GM10266 (cell line): Measurements from ENCODE around the gene BPTF.

ENCODE experiments used
- DNase-seq: peaks from one replicate; pipeline ENCODE4 v3.0.0; 2012; ENCODE audit errors: extremely low spot score
- CTCF ChIP-seq: IDR thresholded peaks from 2 replicates; pipeline ENCODE4 v1.5.1; 2012; ENCODE audit warnings: mild to moderate bottlenecking, low read depth; ENCODE audit not compliant: control insufficient read depth, insufficient read depth; ENCODE audit errors: missing control alignments

BPTF gene

GRCh38 chr17:67834634-67835033 lies 9.3 kb downstream of the BPTF start:
- no peak for DNase-seq
- no peak for TF ChIP-seq CTCF

- DNase-seq: no peak
- TF ChIP-seq CTCF: no peak
Measured at GRCh38 chr17:67836205-67836987, 11.1 kb downstream of the BPTF start.

- no peak for TF ChIP-seq CTCF
- DNase-seq: no peak
Measured at GRCh38 chr17:67837965-67838364, 12.7 kb downstream of the BPTF start.

- TF ChIP-seq CTCF: no peak
- DNase-seq: no peak
Measured at GRCh38 chr17:67838538-67838937, 13.2 kb downstream of the BPTF start.

GRCh38 chr17:67841992-67842391 lies 16.7 kb downstream of the BPTF start:
- no peak for TF ChIP-seq CTCF
- DNase-seq: no peak

- DNase-seq: no peak
Measured at GRCh38 chr17:67842648-67843047, 17.3 kb downstream of the BPTF start.

More at GRCh38 chr17:67842648-67843047, 17.3 kb downstream of the BPTF start:
- TF ChIP-seq CTCF: no peak
